HG02852 (cell line): ENCODE data around the gene CERT1.

Experiments used
- ATAC-seq: cut with Tn5 transposase; IDR thresholded peaks from one replicate; pipeline ENCODE4 v1.9.1; 2021; ENCODE audit warnings: mild to moderate bottlenecking, moderate library complexity; ENCODE audit not compliant: unreplicated experiment

The CERT1 gene

GRCh38 chr5:75414241-75414640 is 97.2 kb downstream of the CERT1 start:
- no peak for ATAC-seq

GRCh38 chr5:75412111-75412990 is 99.1 kb downstream of the CERT1 start:
- ATAC-seq: no peak

GRCh38 chr5:75405296-75405695 is 106.1 kb downstream of the CERT1 start:
- ATAC-seq: no peak

- ATAC-seq: no peak
These were observed 116.2 kb downstream of the CERT1 start for GRCh38 chr5:75395277-75395676.

GRCh38 chr5:75389430-75389829 is 122.0 kb downstream of the CERT1 start:
- no peak for ATAC-seq

- no peak for ATAC-seq
These were observed 123.6 kb downstream of the CERT1 start for GRCh38 chr5:75387806-75388205.

GRCh38 chr5:75384218-75384617 is 127.2 kb downstream of the CERT1 start:
- no peak for ATAC-seq

GRCh38 chr5:75381456-75381855 is 130.0 kb downstream of the CERT1 start:
- no peak for ATAC-seq

GRCh38 chr5:75380099-75380498 is 131.3 kb downstream of the CERT1 start:
- ATAC-seq: no peak

GRCh38 chr5:75375414-75375813 is 136.0 kb downstream of the CERT1 start:
- ATAC-seq: no peak

GRCh38 chr5:75374394-75374814 is 137.0 kb downstream of the CERT1 start:
- ATAC-seq: no peak

GRCh38 chr5:75373862-75374261 is 137.6 kb downstream of the CERT1 start:
- ATAC-seq: no peak

- ATAC-seq: no peak
These were observed 143.0 kb downstream of the CERT1 start for GRCh38 chr5:75368391-75368790.

- peak; percentile 2 for ATAC-seq
These were observed 144.0 kb downstream of the CERT1 start for GRCh38 chr5:75367401-75367800.

- peak; percentile 80 for ATAC-seq
These were observed 144.6 kb downstream of the CERT1 start for GRCh38 chr5:75366787-75367186.

- no peak for ATAC-seq
These were observed 145.7 kb downstream of the CERT1 start for GRCh38 chr5:75365740-75366139.

GRCh38 chr5:75364571-75365280 is 146.7 kb downstream of the CERT1 start:
- no peak for ATAC-seq

- ATAC-seq: no peak
These were observed 147.5 kb downstream of the CERT1 start for GRCh38 chr5:75363726-75364495.

GRCh38 chr5:75363111-75363510 is 148.3 kb downstream of the CERT1 start:
- no peak for ATAC-seq

GRCh38 chr5:75362474-75362975 is 148.9 kb downstream of the CERT1 start:
- ATAC-seq: no peak

- no peak for ATAC-seq
These were observed 150.1 kb downstream of the CERT1 start for GRCh38 chr5:75361310-75361709.
